Ishikawa (cell line): ENCODE results near the gene SYT1.

Experiments used
- CEBPB ChIP-seq: IDR thresholded peaks from 2 replicates; pipeline ENCODE4 v1.6.1; 2012
- CREB1 ChIP-seq: IDR thresholded peaks from 2 replicates; pipeline ENCODE4 v1.6.1; 2012; ENCODE audit warnings: low read depth
- EGR1 ChIP-seq: IDR thresholded peaks from 2 replicates; pipeline ENCODE4 v1.6.1; 2012
- EP300 ChIP-seq: IDR thresholded peaks from 2 replicates; pipeline ENCODE4 v1.6.1; 2012; ENCODE audit warnings: borderline replicate concordance
- FOXM1 ChIP-seq: IDR thresholded peaks from 2 replicates; pipeline ENCODE4 v1.6.1; 2012; ENCODE audit warnings: low read depth, borderline replicate concordance
- NFIC ChIP-seq: IDR thresholded peaks from 2 replicates; pipeline ENCODE4 v1.6.1; 2012
- RAD21 ChIP-seq: IDR thresholded peaks from 2 replicates; pipeline ENCODE4 v1.6.1; 2012; ENCODE audit warnings: low read depth
- TAF1 ChIP-seq: IDR thresholded peaks from 2 replicates; pipeline ENCODE4 v1.6.1; 2012; ENCODE audit warnings: low read depth, mild to moderate bottlenecking
- TCF12 ChIP-seq: IDR thresholded peaks from 2 replicates; pipeline ENCODE4 v1.6.1; 2012; ENCODE audit warnings: low read depth
- TEAD4 ChIP-seq: IDR thresholded peaks from 2 replicates; pipeline ENCODE4 v1.6.1; 2012
- YY1 ChIP-seq: IDR thresholded peaks from 2 replicates; pipeline ENCODE4 v1.6.1; 2012; ENCODE audit warnings: low read depth
- ZBTB7A ChIP-seq: IDR thresholded peaks from 2 replicates; pipeline ENCODE4 v1.6.1; 2012; ENCODE audit warnings: low read depth
- TF ChIP-seq, protein P1 (sequence below): IDR thresholded peaks from 2 replicates; pipeline ENCODE4 v1.6.1; 2012
- TF ChIP-seq, protein P2 (sequence below): IDR thresholded peaks from 2 replicates; pipeline ENCODE4 v1.6.1; 2012; ENCODE audit warnings: low read depth, mild to moderate bottlenecking
- TF ChIP-seq, protein P3 (sequence below): IDR thresholded peaks from 2 replicates; pipeline ENCODE4 v1.6.1; 2012

Gene SYT1

DNA sequence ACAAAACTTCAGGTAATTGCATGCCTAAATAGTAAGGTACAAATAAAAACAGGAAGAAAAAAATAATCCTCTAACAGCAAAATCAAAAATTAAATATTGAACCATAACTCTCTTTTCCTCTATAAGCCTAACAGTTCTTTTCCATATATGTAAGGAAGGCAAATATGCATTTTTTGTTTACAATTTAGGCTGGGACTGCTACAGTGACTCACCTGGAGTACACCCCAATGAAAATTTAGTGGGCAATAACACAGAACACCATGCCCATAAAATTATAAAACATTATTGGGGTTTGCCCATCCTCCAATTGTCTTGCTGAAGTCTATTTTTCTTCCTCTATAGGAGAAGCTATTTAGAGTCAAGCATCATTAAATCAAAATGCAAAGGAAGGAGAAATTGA lies 549.2 kb downstream of the SYT1 start:
- TF ChIP-seq CEBPB: no peak
- TF ChIP-seq YY1: no peak
- TF ChIP-seq, protein P1, sequence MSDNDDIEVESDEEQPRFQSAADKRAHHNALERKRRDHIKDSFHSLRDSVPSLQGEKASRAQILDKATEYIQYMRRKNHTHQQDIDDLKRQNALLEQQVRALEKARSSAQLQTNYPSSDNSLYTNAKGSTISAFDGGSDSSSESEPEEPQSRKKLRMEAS: no peak
- TF ChIP-seq ZBTB7A: no peak

DNA sequence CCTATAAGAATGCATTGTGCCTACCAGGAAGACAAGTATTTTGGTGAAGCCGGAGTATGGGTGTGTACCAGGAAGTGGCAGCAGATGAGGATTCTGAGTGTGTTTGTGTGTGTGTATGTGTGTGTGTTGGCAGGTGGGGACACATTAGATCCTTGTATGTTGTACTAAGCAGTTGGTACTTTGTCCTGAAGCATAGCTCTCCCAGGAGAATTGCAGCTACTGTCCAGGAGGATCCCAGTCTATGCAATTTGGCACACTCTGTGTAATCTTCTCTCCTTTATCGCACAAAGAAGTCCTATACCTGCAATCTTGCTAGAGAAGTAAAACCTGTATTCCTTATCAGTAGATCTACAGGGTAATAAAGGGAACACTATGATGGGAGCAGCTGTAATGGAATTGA lies 549.7 kb downstream of the SYT1 start:
- TF ChIP-seq EP300 (no peak), FOXM1 (no peak), YY1 (no peak), TEAD4 (no peak)
- TF ChIP-seq, protein P2, sequence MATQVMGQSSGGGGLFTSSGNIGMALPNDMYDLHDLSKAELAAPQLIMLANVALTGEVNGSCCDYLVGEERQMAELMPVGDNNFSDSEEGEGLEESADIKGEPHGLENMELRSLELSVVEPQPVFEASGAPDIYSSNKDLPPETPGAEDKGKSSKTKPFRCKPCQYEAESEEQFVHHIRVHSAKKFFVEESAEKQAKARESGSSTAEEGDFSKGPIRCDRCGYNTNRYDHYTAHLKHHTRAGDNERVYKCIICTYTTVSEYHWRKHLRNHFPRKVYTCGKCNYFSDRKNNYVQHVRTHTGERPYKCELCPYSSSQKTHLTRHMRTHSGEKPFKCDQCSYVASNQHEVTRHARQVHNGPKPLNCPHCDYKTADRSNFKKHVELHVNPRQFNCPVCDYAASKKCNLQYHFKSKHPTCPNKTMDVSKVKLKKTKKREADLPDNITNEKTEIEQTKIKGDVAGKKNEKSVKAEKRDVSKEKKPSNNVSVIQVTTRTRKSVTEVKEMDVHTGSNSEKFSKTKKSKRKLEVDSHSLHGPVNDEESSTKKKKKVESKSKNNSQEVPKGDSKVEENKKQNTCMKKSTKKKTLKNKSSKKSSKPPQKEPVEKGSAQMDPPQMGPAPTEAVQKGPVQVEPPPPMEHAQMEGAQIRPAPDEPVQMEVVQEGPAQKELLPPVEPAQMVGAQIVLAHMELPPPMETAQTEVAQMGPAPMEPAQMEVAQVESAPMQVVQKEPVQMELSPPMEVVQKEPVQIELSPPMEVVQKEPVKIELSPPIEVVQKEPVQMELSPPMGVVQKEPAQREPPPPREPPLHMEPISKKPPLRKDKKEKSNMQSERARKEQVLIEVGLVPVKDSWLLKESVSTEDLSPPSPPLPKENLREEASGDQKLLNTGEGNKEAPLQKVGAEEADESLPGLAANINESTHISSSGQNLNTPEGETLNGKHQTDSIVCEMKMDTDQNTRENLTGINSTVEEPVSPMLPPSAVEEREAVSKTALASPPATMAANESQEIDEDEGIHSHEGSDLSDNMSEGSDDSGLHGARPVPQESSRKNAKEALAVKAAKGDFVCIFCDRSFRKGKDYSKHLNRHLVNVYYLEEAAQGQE: no peak
- TF ChIP-seq, protein P3, sequence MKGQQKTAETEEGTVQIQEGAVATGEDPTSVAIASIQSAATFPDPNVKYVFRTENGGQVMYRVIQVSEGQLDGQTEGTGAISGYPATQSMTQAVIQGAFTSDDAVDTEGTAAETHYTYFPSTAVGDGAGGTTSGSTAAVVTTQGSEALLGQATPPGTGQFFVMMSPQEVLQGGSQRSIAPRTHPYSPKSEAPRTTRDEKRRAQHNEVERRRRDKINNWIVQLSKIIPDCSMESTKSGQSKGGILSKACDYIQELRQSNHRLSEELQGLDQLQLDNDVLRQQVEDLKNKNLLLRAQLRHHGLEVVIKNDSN: no peak
- TF ChIP-seq, protein P1: no peak

DNA sequence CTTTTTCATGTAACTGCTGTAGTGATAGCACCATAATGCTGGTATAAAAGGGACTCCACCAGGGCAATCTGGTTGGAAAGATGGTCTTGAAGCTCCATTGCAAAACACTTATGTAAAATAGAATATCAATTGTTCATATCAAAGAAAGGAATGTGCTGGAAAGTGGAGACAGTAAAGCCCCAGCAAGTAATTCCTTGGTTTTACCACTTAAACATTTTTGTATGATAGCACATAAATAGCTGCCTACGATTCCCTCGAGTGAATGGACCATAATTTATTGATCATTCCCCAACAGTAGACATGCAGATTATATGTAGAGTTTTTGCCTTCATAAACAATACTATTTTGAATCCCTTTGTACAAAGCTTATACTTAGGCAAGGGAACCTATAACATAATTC lies 550.7 kb downstream of the SYT1 start:
- no peak for TF ChIP-seq TCF12
- TF ChIP-seq RAD21: no peak
- no peak for TF ChIP-seq TEAD4
- TF ChIP-seq TAF1: no peak
- TF ChIP-seq, protein P1: no peak
- TF ChIP-seq, protein P3: no peak
- no peak for TF ChIP-seq CEBPB
- no peak for TF ChIP-seq EGR1
- no peak for TF ChIP-seq FOXM1
- no peak for TF ChIP-seq ZBTB7A
- TF ChIP-seq YY1: no peak
- TF ChIP-seq EP300: no peak
- no peak for TF ChIP-seq NFIC
- TF ChIP-seq CREB1: no peak
- TF ChIP-seq, protein P2: no peak

DNA sequence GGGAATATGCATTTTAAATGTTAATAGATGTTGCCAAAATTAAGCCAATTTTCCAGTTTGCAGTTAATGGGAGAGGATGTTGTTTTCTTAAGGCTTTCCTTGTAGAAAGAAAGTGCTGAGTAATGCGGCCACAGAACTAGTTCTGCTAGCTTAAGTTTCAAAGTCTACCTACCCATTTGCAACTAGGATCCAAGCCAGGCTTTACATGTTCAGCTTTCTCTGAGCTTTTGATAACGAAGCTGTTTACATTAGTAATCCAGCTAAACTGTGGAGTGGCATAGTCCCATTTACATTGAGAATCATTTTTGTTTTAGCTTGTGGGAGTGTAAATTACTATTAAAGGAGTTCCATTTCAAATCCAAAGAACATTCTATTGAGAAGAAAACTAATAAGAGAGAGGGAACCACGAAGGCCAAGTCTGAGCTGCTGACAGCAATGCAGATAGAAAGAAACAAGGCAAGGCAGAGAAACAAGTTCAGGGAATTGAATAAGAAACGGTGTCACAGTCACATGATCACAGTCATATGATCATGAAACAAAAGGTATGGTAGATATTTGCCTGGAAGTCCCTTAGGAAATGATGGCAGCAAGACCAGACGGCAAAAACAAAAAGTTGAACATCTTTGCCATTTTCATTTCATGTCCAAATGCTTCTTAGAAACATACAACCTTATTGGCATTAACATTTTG lies 551.3 kb downstream of the SYT1 start:
- TF ChIP-seq, protein P3: peak; percentile 88
- no peak for TF ChIP-seq FOXM1
- no peak for TF ChIP-seq TEAD4
- no peak for TF ChIP-seq ZBTB7A
- TF ChIP-seq NFIC: 0 out of 2 replicates have a peak, but pooled peaks have one; percentile 33
- TF ChIP-seq, protein P1: no peak
- no peak for TF ChIP-seq TAF1
- no peak for TF ChIP-seq EP300
- no peak for TF ChIP-seq YY1
- TF ChIP-seq, protein P2: no peak
